Measurements from ENCODE around the gene ZNF385D.

- TF ChIP-seq CTCF (IDR thresholded peaks at IDR 0.05) (no peak), ATF3 (CRISPR knock-in tag; conservative IDR thresholded peaks at IDR 0.05) (no peak), TEAD4 (CRISPR knock-in tag; IDR thresholded peaks at IDR 0.05) (no peak), IRF1 (CRISPR knock-in tag; IDR thresholded peaks at IDR 0.05) (no peak), MAX (CRISPR knock-in tag; IDR thresholded peaks at IDR 0.05) (no peak), ATF6 (CRISPR knock-in tag; IDR thresholded peaks at IDR 0.05) (no peak), TP53 (CRISPR knock-in tag; IDR thresholded peaks at IDR 0.05) (no peak), ESRRA (CRISPR knock-in tag; IDR thresholded peaks at IDR 0.05; ENCODE audit: borderline replicate concordance) (no peak), SP1 (CRISPR knock-in tag; conservative IDR thresholded peaks at IDR 0.05) (no peak), TEAD1 (CRISPR knock-in tag; IDR thresholded peaks at IDR 0.05) (no peak), ZNF512 (CRISPR knock-in tag; IDR thresholded peaks at IDR 0.05; ENCODE audit: borderline replicate concordance) (no peak)
These were observed 287.7 kb downstream of the ZNF385D start for GRCh38 chr3:21463319-21463718.
